Neural progenitor cell (in vitro differentiated cells): Measurements from ENCODE around the gene SRP14. TPM values are rescaled to one million over a fixed set of nuclear protein-coding genes. Genes with fewer than 3 reads are reported as not detected.

Source experiments
- DNase-seq: peaks from one replicate; pipeline ENCODE4 v3.0.0-alpha.2; 2016; ENCODE audit warnings: low spot score
- H2AFZ ChIP-seq: fragments of 200-600 bp; sonication (generic); replicated peaks from 2 replicates; pipeline ENCODE4 v1.6.1; 2016; ENCODE audit warnings: antibody characterized with exemption
- H3F3A ChIP-seq: fragments of 200-600 bp; sonication (generic); 2 replicates; pipeline ENCODE4 v1.6.1; 2016; ENCODE audit warnings: antibody characterized with exemption, low read depth
- H3K27ac ChIP-seq: fragments of 200-600 bp; sonication (generic); 2 replicates; pipeline ENCODE4 v1.5.1; 2016; ENCODE audit warnings: mild to moderate bottlenecking
- H3K27me3 ChIP-seq: fragments of 200-600 bp; sonication (generic); 2 replicates; pipeline ENCODE4 v1.6.1; 2016; ENCODE audit warnings: mild to moderate bottlenecking, moderate library complexity
- H3K36me3 ChIP-seq: fragments of 200-600 bp; sonication (generic); 2 replicates; pipeline ENCODE4 v1.5.1; 2016
- H3K4me1 ChIP-seq: fragments of 200-600 bp; sonication (generic); 2 replicates; pipeline ENCODE4 v1.6.1; 2016; ENCODE audit warnings: mixed run types
- H3K4me2 ChIP-seq: fragments of 200-600 bp; sonication (generic); 2 replicates; pipeline ENCODE4 v1.6.1; 2016
- H3K4me3 ChIP-seq: fragments of 200-600 bp; sonication (generic); 2 replicates; pipeline ENCODE4 v1.5.1; 2016
- H3K79me2 ChIP-seq: fragments of 200-600 bp; sonication (generic); 2 replicates; pipeline ENCODE4 v1.6.1; 2016; ENCODE audit warnings: low read depth
- H3K9ac ChIP-seq: fragments of 200-600 bp; sonication (generic); 2 replicates; pipeline ENCODE4 v1.6.1; 2016
- H3K9me3 ChIP-seq: fragments of 200-600 bp; sonication (generic); 2 replicates; pipeline ENCODE4 v1.5.1; 2016; ENCODE audit warnings: low read depth
- H4K20me1 ChIP-seq: fragments of 200-600 bp; sonication (generic); 2 replicates; pipeline ENCODE4 v1.6.1; 2016; ENCODE audit warnings: low read depth
- H3K27ac Mint-ChIP-seq: 3 replicates; pipeline ENCODE4 v1.8.0; 2021; ENCODE audit warnings: mixed read lengths
- H3K27me3 Mint-ChIP-seq: 2 replicates; pipeline ENCODE4 v1.8.0; 2022; ENCODE audit warnings: low read depth, mild to moderate bottlenecking, inconsistent platforms, moderate library complexity, mixed read lengths; ENCODE audit not compliant: insufficient read depth
- H3K36me3 Mint-ChIP-seq: 3 replicates; pipeline ENCODE4 v1.8.0; 2021; ENCODE audit warnings: mixed read lengths
- H3K4me1 Mint-ChIP-seq: 3 replicates; pipeline ENCODE4 v1.8.0; 2021; ENCODE audit warnings: mixed read lengths
- H3K4me3 Mint-ChIP-seq: 3 replicates; pipeline ENCODE4 v1.8.0; 2021; ENCODE audit warnings: mild to moderate bottlenecking, moderate library complexity, mixed read lengths
- H3K9me3 Mint-ChIP-seq: 3 replicates; pipeline ENCODE4 v1.8.0; 2020; ENCODE audit warnings: mixed read lengths
- CTCF ChIP-seq: fragments of 200-600 bp; sonication (generic); IDR thresholded peaks from 2 replicates; pipeline ENCODE4 v1.5.1; 2017; ENCODE audit warnings: antibody characterized with exemption, mild to moderate bottlenecking
- EZH2 ChIP-seq: fragments of 200-600 bp; sonication (generic); IDR thresholded peaks from 2 replicates; pipeline ENCODE4 v1.6.1; 2017; ENCODE audit warnings: antibody characterized with exemption, mild to moderate bottlenecking, moderate library complexity
- EZH2phosphoT487 ChIP-seq: fragments of 200-600 bp; sonication (generic); IDR thresholded peaks from 2 replicates; pipeline ENCODE4 v1.6.1; 2017; ENCODE audit warnings: antibody characterized with exemption
- total RNA-seq: library from RNA; depleted of rRNA; stranded (reverse); fragments of >200 nt; gene quantifications from 2 replicates; pipeline ENCODE4 v1.2.3, GENCODE V29; 2015; ENCODE audit warnings: low replicate concordance

The SRP14 gene
- total RNA-seq, 1 donor from 2014 or later: 461 TPM

DNA sequence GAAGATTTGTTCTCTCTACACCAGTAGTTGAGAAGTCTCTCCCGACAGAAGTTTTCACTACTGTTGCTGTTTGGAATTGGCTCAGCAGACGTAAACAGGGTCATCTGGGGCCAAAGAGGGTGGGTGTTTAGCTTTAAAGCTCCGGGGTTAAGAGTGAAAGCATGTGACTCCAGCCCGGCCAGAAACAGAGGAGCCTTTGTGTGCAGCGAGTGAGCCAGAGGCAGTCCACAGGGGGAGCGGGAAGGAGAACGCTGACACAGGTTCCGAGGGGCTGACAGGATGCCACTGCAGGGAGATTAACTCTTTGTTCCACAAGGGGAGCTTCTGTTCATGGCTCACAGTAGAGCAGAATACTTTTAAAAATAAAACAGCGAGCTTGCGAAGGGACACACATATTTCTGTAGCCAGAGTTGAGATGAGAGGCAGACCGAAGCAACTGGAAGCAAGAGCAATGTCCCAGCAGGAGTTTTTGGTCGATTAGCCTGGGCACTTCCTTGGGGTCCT is 42.8 kb upstream of the SRP14 start:
- H3K27me3 ChIP-seq: peaks cover 67% of the 10 kb centered on the region
- H3K4me2 ChIP-seq: peak overlapping the region; percentile 73
- H4K20me1 ChIP-seq: no peaks in the 10 kb centered on the region
- peaks cover 67% of the 10 kb centered on the region for H3K4me1 Mint-ChIP-seq
- H3K4me3 Mint-ChIP-seq: peak overlapping the region; percentile 64
- H3K27ac ChIP-seq: peak overlapping the region; percentile 6
- H3K27ac Mint-ChIP-seq: peak overlapping the region; percentile 93
- H3K9me3 Mint-ChIP-seq: no peaks in the 10 kb centered on the region
- peaks cover 3% of the 10 kb centered on the region for H3K27me3 Mint-ChIP-seq
- no peaks in the 10 kb centered on the region for H3K36me3 ChIP-seq
- peak overlapping the region; percentile 22 for H3K4me3 ChIP-seq
- peak overlapping the region; percentile 27 for H2AFZ ChIP-seq
- no peak overlapping the region for H3K9ac ChIP-seq
- H3K36me3 Mint-ChIP-seq: no peaks in the 10 kb centered on the region
- TF ChIP-seq CTCF: peak; percentile 9
- TF ChIP-seq EZH2phosphoT487: no peak
- no peak for TF ChIP-seq EZH2
- peaks cover 26% of the 10 kb centered on the region for H3F3A ChIP-seq
- H3K79me2 ChIP-seq: no peaks in the 10 kb centered on the region
- H3K9me3 ChIP-seq: no peaks in the 10 kb centered on the region
- peak; percentile 94 for DNase-seq
- H3K4me1 ChIP-seq: peaks cover 27% of the 10 kb centered on the region

- no peak overlapping the region for H2AFZ ChIP-seq
- H3K4me2 ChIP-seq: peak overlapping the region; percentile 73
- H3K4me3 Mint-ChIP-seq: peak overlapping the region; percentile 48
Observed at GRCh38 chr15:40080847-40081246, 41.9 kb upstream of the SRP14 start.

GRCh38 chr15:40080104-40080503 is 41.1 kb upstream of the SRP14 start:
- DNase-seq: no peak
- Histone ChIP-seq H3K79me2 (no peaks in the 10 kb centered on the region), H3K27me3 (peaks cover 67% of the 10 kb centered on the region), H3K4me1 (peaks cover 27% of the 10 kb centered on the region), H3K4me2 (no peak overlapping the region), H3K36me3 (no peaks in the 10 kb centered on the region), H3K9me3 (no peaks in the 10 kb centered on the region), H3K27ac (no peak overlapping the region), H2AFZ (no peak overlapping the region), H3K4me3 (no peak overlapping the region), H3F3A (peaks cover 26% of the 10 kb centered on the region), H4K20me1 (no peaks in the 10 kb centered on the region), H3K9ac (no peak overlapping the region)
- Mint-ChIP-seq H3K4me3 (no peak overlapping the region), H3K36me3 (peaks cover 3% of the 10 kb centered on the region), H3K27ac (no peak overlapping the region), H3K4me1 (peaks cover 63% of the 10 kb centered on the region), H3K9me3 (no peaks in the 10 kb centered on the region), H3K27me3 (no peaks in the 10 kb centered on the region)
- TF ChIP-seq EZH2phosphoT487: no peak

More at GRCh38 chr15:40080847-40081246, 41.9 kb upstream of the SRP14 start:
- Mint-ChIP-seq H3K27ac (peak overlapping the region; percentile 84), H3K27me3 (no peaks in the 10 kb centered on the region), H3K9me3 (no peaks in the 10 kb centered on the region), H3K4me1 (peaks cover 61% of the 10 kb centered on the region), H3K36me3 (no peaks in the 10 kb centered on the region)
- TF ChIP-seq EZH2phosphoT487 (no peak), CTCF (no peak), EZH2 (no peak)
- Histone ChIP-seq H3K9me3 (no peaks in the 10 kb centered on the region), H3K4me1 (peaks cover 27% of the 10 kb centered on the region), H3K9ac (no peak overlapping the region), H3F3A (peaks cover 26% of the 10 kb centered on the region), H3K36me3 (no peaks in the 10 kb centered on the region), H4K20me1 (no peaks in the 10 kb centered on the region), H3K4me3 (no peak overlapping the region), H3K27ac (no peak overlapping the region), H3K27me3 (peaks cover 67% of the 10 kb centered on the region), H3K79me2 (no peaks in the 10 kb centered on the region)
- no peak for DNase-seq

DNA sequence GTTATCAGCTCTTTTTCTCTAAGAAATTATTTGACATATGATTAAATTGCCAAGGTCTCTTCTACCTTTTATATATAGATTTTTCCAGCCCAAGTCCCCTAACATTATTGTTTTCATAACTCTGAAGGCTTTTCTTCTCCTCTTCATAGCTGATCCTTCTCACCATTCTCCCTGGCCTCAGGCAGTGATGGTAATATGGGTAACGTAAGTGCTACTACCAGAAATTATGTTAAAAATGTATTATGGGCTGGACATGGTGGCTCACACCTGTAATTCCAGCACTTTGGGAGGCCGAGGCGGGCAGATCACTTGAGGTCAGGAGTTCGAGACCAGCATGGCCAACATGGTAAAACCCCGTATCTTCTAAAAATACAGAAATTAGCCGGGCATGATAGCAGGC is 40.5 kb upstream of the SRP14 start:
- Mint-ChIP-seq H3K4me3 (no peak overlapping the region), H3K27ac (no peak overlapping the region), H3K9me3 (no peaks in the 10 kb centered on the region), H3K4me1 (peaks cover 56% of the 10 kb centered on the region), H3K27me3 (no peaks in the 10 kb centered on the region), H3K36me3 (peaks cover 3% of the 10 kb centered on the region)
- H3K4me3 ChIP-seq: no peak overlapping the region
- H3K4me2 ChIP-seq: no peak overlapping the region
- H3K36me3 ChIP-seq: no peaks in the 10 kb centered on the region
- peaks cover 27% of the 10 kb centered on the region for H3K4me1 ChIP-seq
- H3F3A ChIP-seq: peaks cover 26% of the 10 kb centered on the region
- H3K9ac ChIP-seq: no peak overlapping the region
- H3K9me3 ChIP-seq: no peaks in the 10 kb centered on the region
- no peak overlapping the region for H2AFZ ChIP-seq
- no peaks in the 10 kb centered on the region for H4K20me1 ChIP-seq
- no peak overlapping the region for H3K27ac ChIP-seq
- no peak for DNase-seq
- H3K79me2 ChIP-seq: no peaks in the 10 kb centered on the region
- peaks cover 63% of the 10 kb centered on the region for H3K27me3 ChIP-seq
- TF ChIP-seq EZH2phosphoT487: no peak
- TF ChIP-seq CTCF: no peak
- TF ChIP-seq EZH2: no peak
